ENCODE results near the gene AGT. TPM values are rescaled to one million over a fixed set of nuclear protein-coding genes. Genes with fewer than 3 reads are reported as not detected.

Gene AGT
- total RNA-seq, 4 donors from 2014 or later, result 5.0 to 16.0 (median 8.4) TPM

DNA sequence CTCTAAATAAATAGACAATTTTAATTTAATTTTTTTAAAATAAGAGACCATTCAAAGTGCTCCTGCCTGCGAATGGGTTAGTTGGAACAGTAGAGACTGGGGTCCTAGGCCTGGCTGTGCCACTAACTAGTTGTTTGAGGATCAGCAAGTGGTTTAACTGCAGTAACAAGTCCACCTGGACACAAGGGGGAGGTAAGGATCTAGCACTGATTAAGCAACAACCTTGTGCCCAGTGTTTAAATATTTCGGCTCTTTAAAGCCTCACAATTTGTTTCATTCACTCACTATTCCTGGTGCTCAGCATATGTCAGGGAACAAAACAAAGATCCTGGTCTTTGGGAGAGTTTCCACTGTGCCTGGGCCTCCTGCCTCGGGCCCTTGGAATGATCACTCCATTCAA lies 1.6 kb upstream of the AGT start:
- Histone ChIP-seq H3K27ac (no peak overlapping the region), H3K9me3 (no peaks in the 10 kb centered on the region), H3K4me1 (peaks cover 0 to 23% (median 12%) of the 10 kb centered on the region in 3 donors), H3K4me3 (no peak overlapping the region), H3K27me3 (no peaks in the 10 kb centered on the region), H3K36me3 (no peaks in the 10 kb centered on the region)
- no peak for ATAC-seq
- TF ChIP-seq POLR2AphosphoS5 (IDR thresholded peaks at IDR 0.05) (no peak), EP300 (IDR thresholded peaks at IDR 0.05) (no peak), POLR2A (IDR thresholded peaks at IDR 0.05) (no peak)
- TF ChIP-seq, protein P1, sequence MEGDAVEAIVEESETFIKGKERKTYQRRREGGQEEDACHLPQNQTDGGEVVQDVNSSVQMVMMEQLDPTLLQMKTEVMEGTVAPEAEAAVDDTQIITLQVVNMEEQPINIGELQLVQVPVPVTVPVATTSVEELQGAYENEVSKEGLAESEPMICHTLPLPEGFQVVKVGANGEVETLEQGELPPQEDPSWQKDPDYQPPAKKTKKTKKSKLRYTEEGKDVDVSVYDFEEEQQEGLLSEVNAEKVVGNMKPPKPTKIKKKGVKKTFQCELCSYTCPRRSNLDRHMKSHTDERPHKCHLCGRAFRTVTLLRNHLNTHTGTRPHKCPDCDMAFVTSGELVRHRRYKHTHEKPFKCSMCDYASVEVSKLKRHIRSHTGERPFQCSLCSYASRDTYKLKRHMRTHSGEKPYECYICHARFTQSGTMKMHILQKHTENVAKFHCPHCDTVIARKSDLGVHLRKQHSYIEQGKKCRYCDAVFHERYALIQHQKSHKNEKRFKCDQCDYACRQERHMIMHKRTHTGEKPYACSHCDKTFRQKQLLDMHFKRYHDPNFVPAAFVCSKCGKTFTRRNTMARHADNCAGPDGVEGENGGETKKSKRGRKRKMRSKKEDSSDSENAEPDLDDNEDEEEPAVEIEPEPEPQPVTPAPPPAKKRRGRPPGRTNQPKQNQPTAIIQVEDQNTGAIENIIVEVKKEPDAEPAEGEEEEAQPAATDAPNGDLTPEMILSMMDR (IDR thresholded peaks at IDR 0.05), result no peak
- 89 to 93% methylated on average over 3 of the region's 3 CpGs for WGBS, 2 donors (ENCODE audit: low coverage in 1 of 2)

- TF ChIP-seq, protein P1 (IDR thresholded peaks at IDR 0.05), result no peak
- no peak for TF ChIP-seq POLR2A (IDR thresholded peaks at IDR 0.05)
- TF ChIP-seq POLR2AphosphoS5 (IDR thresholded peaks at IDR 0.05), result no peak
- TF ChIP-seq EP300 (IDR thresholded peaks at IDR 0.05), result no peak
- Histone ChIP-seq H3K36me3 (no peaks in the 10 kb centered on the region), H3K4me1 (peaks cover 0 to 23% (median 12%) of the 10 kb centered on the region in 3 donors), H3K27ac (peak overlapping the region in 2 of 4 donors; percentile 47 to 49), H3K27me3 (no peaks in the 10 kb centered on the region), H3K4me3 (peak overlapping the region in 1 of 2 donors; percentile 35), H3K9me3 (no peaks in the 10 kb centered on the region)
- WGBS, 2 donors (ENCODE audit: low coverage in 1 of 2), result 83% methylated on average over 1 of the region's 8 CpGs; no CpG with 5 or more reads in 1 of the 2 donors
- ATAC-seq, result no peak
These were observed 391 bp downstream of the AGT start for GRCh38 chr1:230713547-230713914.

GRCh38 chr1:230713138-230713537 lies 784 bp downstream of the AGT start:
- H3K4me3 ChIP-seq, result peak overlapping the region in 1 of 2 donors; percentile 35
- ATAC-seq, result no peak
- peaks cover 0 to 23% (median 12%) of the 10 kb centered on the region in 3 donors for H3K4me1 ChIP-seq
- H3K9me3 ChIP-seq, result no peaks in the 10 kb centered on the region
- TF ChIP-seq POLR2A (IDR thresholded peaks at IDR 0.05), result no peak
- TF ChIP-seq POLR2AphosphoS5 (IDR thresholded peaks at IDR 0.05), result no peak
- TF ChIP-seq, protein P1 (IDR thresholded peaks at IDR 0.05), result no peak
- no peak for TF ChIP-seq EP300 (IDR thresholded peaks at IDR 0.05)
- peak overlapping the region in 1 of 4 donors; percentile 49 for H3K27ac ChIP-seq
- H3K27me3 ChIP-seq, result no peaks in the 10 kb centered on the region
- no peaks in the 10 kb centered on the region for H3K36me3 ChIP-seq
- WGBS, 2 donors (ENCODE audit: low coverage in 1 of 2), result 65 to 75% methylated on average over 4 to 7 of the region's 7 CpGs

DNA sequence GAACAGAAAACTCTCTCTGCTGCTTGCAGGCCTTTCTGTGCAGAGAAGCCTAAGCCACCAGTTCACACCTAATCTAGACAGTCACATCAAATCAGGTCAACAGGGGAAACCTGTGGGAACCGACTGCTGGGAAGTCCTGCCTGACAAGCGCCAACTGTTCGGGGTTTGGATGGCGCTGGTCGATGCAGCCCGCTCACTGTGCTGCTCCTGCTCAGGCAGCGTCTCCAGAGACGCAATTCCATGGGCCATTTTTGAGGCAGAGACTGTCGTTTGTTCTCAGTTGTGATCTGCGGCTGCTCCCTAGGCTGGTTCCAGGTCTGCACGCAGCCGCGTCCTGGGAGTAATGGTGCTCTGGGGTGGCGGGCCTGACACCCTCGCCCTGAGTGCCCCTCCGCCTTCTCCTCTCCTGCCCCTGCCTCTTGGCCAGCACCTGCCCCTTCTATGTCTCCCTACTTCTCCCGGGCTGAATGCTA lies 1.4 kb downstream of the AGT start:
- WGBS, 2 donors (ENCODE audit: low coverage in 1 of 2), result 86% methylated on average over 2 of the region's 17 CpGs; no CpG with 5 or more reads in 1 of the 2 donors
- no peaks in the 10 kb centered on the region for H3K36me3 ChIP-seq
- H3K27me3 ChIP-seq, result no peaks in the 10 kb centered on the region
- H3K27ac ChIP-seq, result no peak overlapping the region
- TF ChIP-seq, protein P1 (IDR thresholded peaks at IDR 0.05), result no peak
- no peak for TF ChIP-seq EP300 (IDR thresholded peaks at IDR 0.05)
- no peaks in the 10 kb centered on the region for H3K9me3 ChIP-seq
- peaks cover 0 to 23% (median 12%) of the 10 kb centered on the region in 3 donors for H3K4me1 ChIP-seq
- no peak overlapping the region for H3K4me3 ChIP-seq
- no peak for ATAC-seq

GRCh38 chr1:230711245-230711644 lies 2.7 kb downstream of the AGT start:
- 71% methylated on average over 1 of the region's 3 CpGs; no CpG with 5 or more reads in 1 of the 2 donors for WGBS, 2 donors (ENCODE audit: low coverage in 1 of 2)
- Histone ChIP-seq H3K27ac (no peak overlapping the region), H3K4me1 (peaks cover 0 to 23% (median 12%) of the 10 kb centered on the region in 3 donors), H3K36me3 (no peaks in the 10 kb centered on the region), H3K9me3 (no peaks in the 10 kb centered on the region), H3K27me3 (no peaks in the 10 kb centered on the region), H3K4me3 (no peak overlapping the region)
- TF ChIP-seq EP300 (IDR thresholded peaks at IDR 0.05) (no peak), POLR2A (IDR thresholded peaks at IDR 0.05) (no peak), POLR2AphosphoS5 (IDR thresholded peaks at IDR 0.05) (no peak)
- TF ChIP-seq, protein P1 (IDR thresholded peaks at IDR 0.05), result no peak
- no peak for ATAC-seq

All from gastroesophageal sphincter (tissue), 4 donors.